ENCODE results near the gene AOPEP. TPM values are rescaled to one million over a fixed set of nuclear protein-coding genes. Genes with fewer than 3 reads are reported as not detected.

Gene AOPEP
- total RNA-seq, 2 experiments from 2014 or later, result 6.9 to 7.0 TPM

DNA sequence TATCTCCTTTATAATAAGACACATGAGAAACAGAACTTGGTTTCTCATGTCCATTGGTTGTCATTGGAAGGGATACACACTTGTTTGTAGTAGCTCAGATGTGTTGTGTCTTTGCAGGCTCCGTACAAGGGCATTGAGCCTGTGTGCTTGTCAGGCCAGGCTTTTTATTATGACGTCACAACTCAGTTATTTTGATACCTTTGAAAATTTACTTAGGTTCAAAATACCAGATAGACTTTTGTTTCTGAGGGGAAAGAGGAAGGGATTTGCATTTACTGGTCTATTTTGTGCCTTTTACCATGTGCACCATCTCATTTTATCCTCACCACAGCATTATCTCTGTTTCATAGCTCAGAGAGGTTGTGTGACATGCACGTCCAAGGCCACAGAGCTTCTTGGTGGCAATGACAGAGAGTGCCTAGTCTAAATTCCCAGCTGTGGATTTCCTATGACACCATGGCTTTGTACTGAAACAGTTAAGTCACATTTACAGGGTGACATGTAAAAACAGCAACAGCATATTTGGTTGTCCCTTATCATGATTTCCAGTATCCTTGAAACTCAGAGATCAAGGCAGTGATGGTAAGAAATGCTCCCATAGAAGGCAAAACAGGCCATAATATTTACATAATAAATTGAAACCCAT, 268.7 kb downstream of the AOPEP start:
- H3K9me3 Mint-ChIP-seq, result no peaks in the 10 kb centered on the region
- peaks cover 24% of the 10 kb centered on the region for H3K27me3 Mint-ChIP-seq
- no peaks in the 10 kb centered on the region for H3K4me1 ChIP-seq (ENCODE audit: insufficient read depth, low read length)
- H3K27ac ChIP-seq (ENCODE audit: low read depth in 1 of 2, low read length in 2 of 2), result no peak overlapping the region
- H3K4me3 ChIP-seq (ENCODE audit: low read length), result no peak overlapping the region
- peaks cover 11% of the 10 kb centered on the region for H3K36me3 Mint-ChIP-seq (ENCODE audit: low read depth)
- intact Hi-C loops (cut with DNase I, micrococcal nuclease), result no loop called here
- H3K27me3 ChIP-seq (ENCODE audit: control insufficient read depth in 1 of 2, insufficient read depth in 2 of 2, low read length in 2 of 2), result peaks cover 0 to 15% of the 10 kb centered on the region in 2 experiments
- DNase-seq (no peak), ATAC-seq (ENCODE audit: poor library complexity) (no peak)
- H3K4me3 Mint-ChIP-seq, result no peak overlapping the region
- H3K9me3 ChIP-seq (ENCODE audit: control insufficient read depth in 1 of 2, insufficient read depth in 1 of 2, low read length in 2 of 2), result no peaks in the 10 kb centered on the region
- no peaks in the 10 kb centered on the region for H3K4me1 Mint-ChIP-seq (ENCODE audit: low read depth)
- H3K27ac Mint-ChIP-seq, result no peak overlapping the region
- CTCF ChIA-PET, result no interaction called here
- H3K36me3 ChIP-seq (ENCODE audit: insufficient read depth, low read length), result no peaks in the 10 kb centered on the region
- POLR2A ChIA-PET, result no interaction called here
- TF ChIP-seq, protein P1, sequence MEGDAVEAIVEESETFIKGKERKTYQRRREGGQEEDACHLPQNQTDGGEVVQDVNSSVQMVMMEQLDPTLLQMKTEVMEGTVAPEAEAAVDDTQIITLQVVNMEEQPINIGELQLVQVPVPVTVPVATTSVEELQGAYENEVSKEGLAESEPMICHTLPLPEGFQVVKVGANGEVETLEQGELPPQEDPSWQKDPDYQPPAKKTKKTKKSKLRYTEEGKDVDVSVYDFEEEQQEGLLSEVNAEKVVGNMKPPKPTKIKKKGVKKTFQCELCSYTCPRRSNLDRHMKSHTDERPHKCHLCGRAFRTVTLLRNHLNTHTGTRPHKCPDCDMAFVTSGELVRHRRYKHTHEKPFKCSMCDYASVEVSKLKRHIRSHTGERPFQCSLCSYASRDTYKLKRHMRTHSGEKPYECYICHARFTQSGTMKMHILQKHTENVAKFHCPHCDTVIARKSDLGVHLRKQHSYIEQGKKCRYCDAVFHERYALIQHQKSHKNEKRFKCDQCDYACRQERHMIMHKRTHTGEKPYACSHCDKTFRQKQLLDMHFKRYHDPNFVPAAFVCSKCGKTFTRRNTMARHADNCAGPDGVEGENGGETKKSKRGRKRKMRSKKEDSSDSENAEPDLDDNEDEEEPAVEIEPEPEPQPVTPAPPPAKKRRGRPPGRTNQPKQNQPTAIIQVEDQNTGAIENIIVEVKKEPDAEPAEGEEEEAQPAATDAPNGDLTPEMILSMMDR (IDR thresholded peaks at IDR 0.05), result no peak

DNA sequence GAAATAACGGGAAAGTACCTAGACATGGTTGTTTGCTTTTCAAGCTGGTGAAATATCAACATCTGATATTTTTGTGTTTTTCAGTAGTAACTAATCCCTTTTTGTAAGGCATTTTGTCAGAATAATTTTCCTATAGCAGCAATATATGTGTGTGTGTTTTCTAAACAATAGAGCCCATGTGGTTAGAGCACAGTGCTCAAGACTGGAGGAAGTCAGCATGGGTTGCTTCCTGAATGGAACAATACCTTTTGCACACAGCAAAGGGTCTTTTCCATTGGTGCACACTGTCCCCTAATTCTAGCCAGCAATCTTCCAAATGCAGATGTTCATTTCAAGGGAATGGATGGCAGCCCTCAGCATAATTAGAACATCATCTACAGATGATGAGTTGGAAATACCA, 270.1 kb downstream of the AOPEP start:
- H3K27me3 ChIP-seq (ENCODE audit: control insufficient read depth in 1 of 2, insufficient read depth in 2 of 2, low read length in 2 of 2), result peaks cover 0 to 24% of the 10 kb centered on the region in 2 experiments
- no peak overlapping the region for H3K4me3 Mint-ChIP-seq
- TF ChIP-seq, protein P1 (IDR thresholded peaks at IDR 0.05), result no peak
- no peaks in the 10 kb centered on the region for H3K4me1 Mint-ChIP-seq (ENCODE audit: low read depth)
- ChIA-PET POLR2A (no interaction called here), CTCF (no interaction called here)
- no peaks in the 10 kb centered on the region for H3K9me3 ChIP-seq (ENCODE audit: control insufficient read depth in 1 of 2, insufficient read depth in 1 of 2, low read length in 2 of 2)
- H3K36me3 ChIP-seq (ENCODE audit: insufficient read depth, low read length), result no peaks in the 10 kb centered on the region
- intact Hi-C loops (cut with DNase I, micrococcal nuclease), result no loop called here
- H3K4me3 ChIP-seq (ENCODE audit: low read length), result no peak overlapping the region
- no peak overlapping the region for H3K27ac ChIP-seq (ENCODE audit: low read depth in 1 of 2, low read length in 2 of 2)
- ATAC-seq (ENCODE audit: poor library complexity), result no peak
- no peaks in the 10 kb centered on the region for H3K9me3 Mint-ChIP-seq
- DNase-seq, result no peak
- peaks cover 36% of the 10 kb centered on the region for H3K27me3 Mint-ChIP-seq
- H3K27ac Mint-ChIP-seq, result no peak overlapping the region
- peaks cover 11% of the 10 kb centered on the region for H3K36me3 Mint-ChIP-seq (ENCODE audit: low read depth)
- no peaks in the 10 kb centered on the region for H3K4me1 ChIP-seq (ENCODE audit: insufficient read depth, low read length)

DNA sequence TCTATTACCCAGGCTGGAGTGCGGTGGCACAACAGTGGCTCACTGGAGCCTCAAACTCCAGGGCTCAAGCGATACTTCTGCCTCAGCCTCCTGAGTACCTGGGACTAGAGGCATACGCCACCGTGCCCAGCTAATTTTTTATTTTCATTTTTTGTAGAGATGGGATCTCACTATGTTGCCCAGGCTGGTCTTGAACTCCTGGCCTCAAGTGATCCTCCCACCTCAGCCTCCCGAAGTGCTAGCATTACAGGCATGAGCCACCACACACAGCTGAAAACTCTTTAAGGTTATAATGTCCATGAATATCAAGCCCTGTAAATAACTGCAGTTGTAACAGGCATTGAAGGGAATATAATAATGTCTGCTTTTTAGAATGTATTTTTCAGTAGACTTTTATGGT, 271.2 kb downstream of the AOPEP start:
- Histone ChIP-seq H3K27ac (ENCODE audit: low read depth in 1 of 2, low read length in 2 of 2) (no peak overlapping the region), H3K4me3 (ENCODE audit: low read length) (no peak overlapping the region), H3K36me3 (ENCODE audit: insufficient read depth, low read length) (no peaks in the 10 kb centered on the region), H3K27me3 (ENCODE audit: control insufficient read depth in 1 of 2, insufficient read depth in 2 of 2, low read length in 2 of 2) (peaks cover 3 to 35% of the 10 kb centered on the region in 2 experiments), H3K9me3 (ENCODE audit: control insufficient read depth in 1 of 2, insufficient read depth in 1 of 2, low read length in 2 of 2) (no peaks in the 10 kb centered on the region), H3K4me1 (ENCODE audit: insufficient read depth, low read length) (no peaks in the 10 kb centered on the region)
- ChIA-PET POLR2A (no interaction called here), CTCF (no interaction called here)
- TF ChIP-seq, protein P1 (IDR thresholded peaks at IDR 0.05), result no peak
- Mint-ChIP-seq H3K27me3 (peaks cover 47% of the 10 kb centered on the region), H3K27ac (no peak overlapping the region), H3K9me3 (no peaks in the 10 kb centered on the region), H3K4me3 (no peak overlapping the region), H3K4me1 (ENCODE audit: low read depth) (peaks cover 3% of the 10 kb centered on the region), H3K36me3 (ENCODE audit: low read depth) (peaks cover 8% of the 10 kb centered on the region)
- ATAC-seq (ENCODE audit: poor library complexity) (no peak), DNase-seq (no peak)
- intact Hi-C loops (cut with DNase I, micrococcal nuclease), result no loop called here

All from CD4-positive, alpha-beta T cell (primary cell).